Pulmonary artery endothelial cell (primary cell): ENCODE data around the gene SDR42E1. TPM values are rescaled to one million over a fixed set of nuclear protein-coding genes. Genes with fewer than 3 reads are reported as not detected.
"Not testable (repeated sequence)": the region's sequence is repeated elsewhere in the genome, so short reads cannot be mapped to it uniquely, and the experiment has no call there.

Source experiments
- DNase-seq: peaks from one replicate; pipeline ENCODE4 v3.0.0-alpha.2; 2011; ENCODE audit warnings: low read depth, low spot score
- total RNA-seq: library from RNA; depleted of rRNA; stranded (reverse); fragments of >200 nt; gene quantifications from 2 replicates; pipeline ENCODE4 v1.2.3, GENCODE V29; 2014

The SDR42E1 gene
- total RNA-seq, 1 donor from 2014 or later: 0.40 TPM

DNA sequence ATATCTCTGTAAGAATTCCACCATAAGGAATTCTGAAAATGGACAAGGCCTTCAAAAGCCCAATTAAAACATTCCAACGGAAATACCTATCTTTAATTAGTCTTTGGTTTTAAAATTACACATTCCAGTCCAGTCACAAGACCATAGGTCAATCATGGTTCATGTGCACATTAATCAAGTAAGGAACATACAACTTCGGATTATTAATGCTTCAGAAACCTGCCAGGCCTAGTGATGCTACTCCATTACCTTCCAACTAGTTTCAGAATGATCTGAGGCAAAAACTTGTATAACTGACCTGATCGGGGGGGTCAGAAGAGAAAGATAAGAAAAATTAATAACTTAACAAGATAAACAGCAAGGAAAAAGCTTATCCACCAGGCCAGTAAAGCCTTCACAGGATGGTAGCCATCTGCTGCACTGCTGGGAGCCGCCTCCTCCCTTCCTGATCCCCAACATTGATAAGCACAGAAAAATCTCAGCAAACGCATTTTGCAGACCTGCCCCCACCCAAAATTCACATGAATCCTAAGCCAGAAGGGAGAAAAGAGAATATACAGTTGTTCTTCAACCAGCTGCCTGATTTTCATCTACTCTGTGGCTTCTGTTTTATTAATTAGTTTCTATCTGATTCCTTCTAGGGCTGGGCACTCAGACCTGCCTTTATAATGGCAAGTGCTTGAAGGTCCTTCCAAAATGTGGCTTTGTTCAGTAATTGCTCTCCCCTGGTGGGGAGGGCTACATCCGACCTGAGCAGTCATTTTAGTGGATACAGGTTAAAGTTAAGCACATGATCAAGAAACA lies 6.0 kb downstream of the SDR42E1 start:
- DNase-seq: no peak

DNA sequence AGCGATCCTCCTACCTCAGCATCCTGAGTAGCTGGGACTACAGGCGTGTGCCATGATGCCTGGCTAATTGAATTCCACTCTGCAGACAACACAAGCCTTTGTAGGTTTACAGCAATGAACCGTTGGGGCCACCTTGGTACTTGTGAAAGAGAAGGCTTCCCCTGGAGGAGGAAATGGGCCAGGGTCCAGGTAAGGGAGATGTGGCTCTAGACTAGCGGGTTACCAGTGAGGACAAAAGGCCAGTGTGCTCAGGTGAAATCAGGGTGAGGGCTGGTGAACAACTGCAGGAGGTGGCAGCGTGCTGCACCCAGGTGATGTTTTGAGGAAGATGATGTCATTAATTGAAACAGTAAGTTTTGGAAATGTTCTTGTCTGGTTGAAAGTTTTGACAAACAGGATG lies 6.7 kb downstream of the SDR42E1 start:
- no peak for DNase-seq

DNA sequence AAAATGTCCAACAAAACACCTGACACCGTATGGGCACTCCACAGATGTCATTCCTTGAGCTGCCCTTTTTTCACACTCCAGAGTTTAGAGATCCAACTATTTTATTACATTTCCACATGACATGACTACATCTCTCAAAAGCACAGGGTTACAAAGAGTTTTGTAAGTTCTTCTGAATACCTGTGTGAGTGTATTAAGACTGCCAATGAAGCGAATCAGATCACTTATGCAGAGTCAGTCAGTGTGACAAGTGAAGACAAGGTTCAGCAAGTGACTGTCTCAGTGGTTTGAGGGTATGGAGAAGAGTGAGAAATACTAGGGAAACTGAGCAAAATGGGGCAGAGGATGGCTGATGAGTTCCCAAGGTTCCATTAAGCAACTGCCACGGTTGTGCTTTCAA lies 8.4 kb downstream of the SDR42E1 start:
- DNase-seq: no peak

DNA sequence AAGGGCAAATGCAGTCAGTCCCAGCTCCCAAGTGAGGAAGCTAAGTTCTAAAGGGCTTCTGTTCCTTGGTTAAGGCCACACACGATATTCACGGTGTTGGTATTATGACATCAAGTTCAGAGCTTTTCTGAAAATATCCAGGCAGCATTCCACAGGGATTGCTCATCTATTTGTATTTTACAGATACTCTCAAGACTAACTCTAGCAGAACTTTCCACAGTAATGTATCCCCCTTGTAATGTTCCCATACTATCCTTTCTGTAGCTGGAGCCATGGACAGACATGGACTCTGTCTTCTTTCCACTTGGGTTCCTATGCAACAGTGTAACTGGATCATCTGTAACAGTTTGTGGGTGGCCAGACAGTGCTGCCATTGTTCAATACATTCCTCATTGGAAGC lies 13.5 kb downstream of the SDR42E1 start:
- DNase-seq: peak; percentile 76

DNA sequence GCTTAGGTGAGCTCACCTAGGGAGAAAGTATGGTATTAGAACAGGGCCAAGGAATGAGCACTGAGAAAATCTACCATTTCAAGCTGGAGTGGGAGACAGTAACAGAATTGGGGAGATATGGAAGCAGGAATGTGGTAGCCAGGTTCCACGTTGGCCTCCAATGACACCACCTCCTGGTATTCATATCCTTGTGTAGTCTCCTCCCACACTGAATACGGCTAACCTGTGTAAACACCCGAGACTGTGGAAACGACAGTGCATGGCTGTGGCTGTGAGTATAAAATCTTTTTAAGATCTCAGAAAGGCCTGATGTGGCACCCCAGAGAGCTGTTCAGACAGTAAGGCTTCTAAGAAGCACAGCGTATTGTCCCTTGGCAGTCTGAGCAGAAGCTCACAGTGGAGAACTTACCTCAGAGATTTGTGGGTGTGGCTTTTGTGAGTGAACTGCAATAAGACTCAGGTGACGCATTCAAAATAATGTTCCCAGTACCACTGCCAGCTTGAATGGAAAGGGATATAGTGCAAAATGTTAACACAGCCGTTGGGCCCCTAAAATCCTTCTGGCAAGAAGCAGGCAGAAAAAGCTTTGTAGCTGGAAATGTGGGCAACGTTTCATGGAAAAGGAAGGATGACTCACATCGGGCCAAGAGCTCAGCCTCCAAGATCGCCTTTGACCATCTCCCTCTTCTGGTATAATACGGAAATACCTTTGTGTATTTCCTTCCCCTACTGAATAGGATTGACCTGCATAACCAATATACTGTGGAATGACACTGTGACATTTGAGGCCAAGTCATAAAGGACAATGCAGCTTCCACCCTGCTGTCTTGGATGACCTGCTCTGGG lies 14.4 kb downstream of the SDR42E1 start:
- DNase-seq: peak; percentile 78

DNA sequence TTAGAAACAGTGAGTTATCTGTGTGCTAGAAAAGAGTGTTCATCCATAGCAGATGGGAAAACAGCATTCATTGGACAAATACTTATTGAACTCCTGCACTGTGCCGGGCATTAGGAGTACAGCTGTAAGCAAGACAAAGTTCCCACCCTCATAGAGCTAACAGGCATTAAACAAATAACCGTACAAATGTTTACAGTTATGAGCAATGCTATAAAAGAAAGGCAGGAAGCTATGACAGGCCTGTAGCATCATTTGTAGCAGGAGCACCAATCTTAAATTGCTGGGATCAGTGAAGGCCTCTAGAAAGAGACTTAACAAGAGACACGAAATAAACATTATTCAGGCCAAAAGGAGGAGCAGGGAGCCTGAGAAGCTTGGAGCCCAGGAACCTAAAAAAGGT lies 15.6 kb downstream of the SDR42E1 start:
- peak; percentile 63 for DNase-seq

DNA sequence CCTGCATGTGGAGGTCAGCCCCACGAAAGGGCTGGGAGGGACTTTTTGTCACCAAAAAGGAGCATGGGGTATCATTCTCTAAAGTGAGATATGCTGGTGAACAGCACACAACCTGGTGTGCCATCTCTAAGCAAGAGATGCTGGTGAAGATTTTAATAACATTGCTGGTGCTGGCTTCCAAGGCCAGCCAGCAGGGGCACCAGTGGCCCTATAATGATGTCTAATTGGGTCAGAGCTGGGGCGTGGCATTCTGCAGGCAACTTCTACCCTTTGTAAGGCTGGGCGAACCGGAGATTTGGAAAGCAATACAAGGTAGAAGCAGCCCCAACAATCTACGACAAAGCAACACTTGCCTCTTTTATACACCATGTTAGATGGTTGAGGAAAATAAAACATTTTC lies 16.8 kb downstream of the SDR42E1 start:
- DNase-seq: no peak

DNA sequence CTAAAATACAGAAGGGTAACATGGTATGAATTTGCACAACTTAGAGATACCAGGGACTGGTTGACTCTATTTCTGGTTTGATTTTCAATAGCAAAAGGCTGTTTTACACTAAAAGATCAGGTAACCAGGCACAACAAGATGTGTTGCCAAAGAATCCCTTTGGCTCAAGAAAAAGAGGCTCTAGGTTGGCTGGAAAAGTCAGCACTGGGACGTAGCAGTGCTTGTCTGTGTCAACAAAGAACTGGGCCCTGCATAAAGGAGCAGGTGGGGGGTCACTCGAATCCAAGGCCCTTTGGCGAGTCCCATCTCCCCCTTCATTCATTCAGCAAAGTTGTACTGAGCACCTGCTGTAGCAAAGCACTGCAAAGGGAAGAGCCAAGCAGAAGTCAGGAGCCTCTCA lies 18.4 kb downstream of the SDR42E1 start:
- DNase-seq: no peak

DNA sequence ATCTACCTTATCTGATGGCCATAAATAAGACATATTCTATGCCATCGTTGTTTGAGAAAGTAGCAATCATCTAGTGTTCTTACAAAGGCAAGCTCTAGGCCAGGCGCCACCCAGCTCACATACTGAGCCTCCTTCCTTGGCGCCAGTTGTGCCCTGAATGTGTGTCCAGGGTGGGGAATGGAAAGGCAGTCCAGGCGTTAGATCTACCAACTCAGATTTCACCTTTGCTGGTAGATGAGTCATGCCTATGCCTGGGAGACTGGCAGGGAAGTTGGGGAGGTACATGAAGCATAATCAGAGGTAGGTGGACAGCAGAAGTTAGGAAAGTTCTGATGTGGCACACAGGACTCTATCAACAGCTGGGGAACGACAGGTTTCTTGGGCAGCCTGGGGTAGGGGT lies 23.6 kb downstream of the SDR42E1 start:
- DNase-seq: no peak

DNA sequence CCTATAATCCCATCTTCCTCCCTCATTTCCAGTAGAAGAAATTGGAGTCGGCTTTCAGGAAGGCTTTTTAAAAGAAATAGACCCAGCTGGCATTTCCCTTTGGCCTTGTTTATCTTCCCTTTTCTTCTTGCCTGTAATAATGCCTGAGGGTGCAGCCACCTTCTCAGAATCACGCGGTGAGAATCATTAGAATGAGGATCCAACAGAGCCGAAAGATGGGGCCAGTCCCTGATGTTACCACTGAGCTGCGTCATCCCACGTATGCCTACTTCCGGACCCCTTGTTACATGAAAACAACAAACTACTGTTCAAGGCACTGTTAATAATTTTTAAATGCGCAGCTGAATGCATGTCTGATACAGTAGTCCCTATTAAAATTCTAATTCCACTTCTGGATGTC lies 24.1 kb downstream of the SDR42E1 start:
- DNase-seq: no peak

DNA sequence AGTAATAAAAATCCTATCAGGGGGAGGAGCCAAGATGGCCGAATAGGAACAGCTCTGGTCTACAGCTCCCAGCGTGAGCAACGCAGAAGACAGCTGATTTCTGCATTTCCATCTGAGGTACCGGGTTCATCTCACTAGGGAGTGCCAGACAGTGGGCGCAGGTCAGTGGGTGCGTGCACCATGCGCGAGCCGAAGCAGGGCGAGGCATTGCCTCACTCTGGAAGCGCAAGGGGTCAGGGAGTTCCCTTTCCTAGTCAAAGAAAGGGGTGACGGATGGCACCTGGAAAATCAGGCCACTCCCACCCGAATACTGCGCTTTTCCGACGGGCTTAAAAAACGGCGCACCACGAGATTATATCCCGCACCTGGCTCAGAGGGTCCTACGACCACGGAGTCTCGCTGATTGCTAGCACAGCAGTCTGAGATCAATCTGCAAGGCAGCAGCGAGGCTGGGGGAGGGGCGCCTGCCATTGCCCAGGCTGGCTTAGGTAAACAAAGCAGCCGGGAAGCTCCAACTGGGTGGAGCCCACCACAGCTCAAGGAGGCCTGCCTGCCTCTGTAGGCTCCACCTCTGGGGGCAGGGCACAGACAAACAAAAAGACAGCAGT lies 33.8 kb downstream of the SDR42E1 start:
- DNase-seq: not testable (repeated sequence)

DNA sequence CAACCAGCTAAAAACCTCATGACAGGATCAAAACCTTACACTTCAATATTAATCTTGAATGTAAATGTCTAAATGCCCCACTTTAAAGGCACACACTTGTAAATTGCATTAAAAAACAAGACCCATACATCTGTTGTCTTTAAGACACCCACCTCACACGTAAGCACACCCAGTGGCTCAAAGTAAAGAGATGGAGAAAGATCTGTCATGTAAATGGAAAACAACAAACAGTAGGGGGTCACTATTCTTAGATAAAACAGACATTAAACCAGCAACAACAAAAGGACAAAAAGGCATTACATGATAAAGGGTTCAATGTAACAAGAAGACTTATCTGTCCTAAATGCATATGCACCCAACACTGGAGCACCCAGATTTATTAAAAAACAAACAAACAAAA lies 35.6 kb downstream of the SDR42E1 start:
- DNase-seq: no peak

DNA sequence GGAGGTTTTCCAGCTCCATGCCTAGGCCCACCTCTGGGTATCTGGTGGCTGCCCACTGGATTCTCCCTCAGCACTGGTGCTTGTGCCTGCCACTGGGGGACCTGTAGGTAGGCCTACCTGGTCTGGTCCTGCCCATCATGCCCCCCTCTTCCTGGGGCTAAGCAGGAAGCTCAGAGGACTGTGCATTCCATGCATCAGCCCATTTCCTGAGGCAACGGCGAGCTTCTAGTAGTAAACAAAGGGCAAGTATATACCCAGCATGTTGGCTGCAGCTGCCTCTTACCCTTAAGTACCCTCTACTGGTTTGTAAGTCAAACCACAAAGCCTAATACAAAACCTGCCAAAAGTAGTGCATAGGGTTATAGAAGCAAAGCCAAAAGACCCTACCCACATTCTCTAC lies 37.5 kb downstream of the SDR42E1 start:
- DNase-seq: no peak

DNA sequence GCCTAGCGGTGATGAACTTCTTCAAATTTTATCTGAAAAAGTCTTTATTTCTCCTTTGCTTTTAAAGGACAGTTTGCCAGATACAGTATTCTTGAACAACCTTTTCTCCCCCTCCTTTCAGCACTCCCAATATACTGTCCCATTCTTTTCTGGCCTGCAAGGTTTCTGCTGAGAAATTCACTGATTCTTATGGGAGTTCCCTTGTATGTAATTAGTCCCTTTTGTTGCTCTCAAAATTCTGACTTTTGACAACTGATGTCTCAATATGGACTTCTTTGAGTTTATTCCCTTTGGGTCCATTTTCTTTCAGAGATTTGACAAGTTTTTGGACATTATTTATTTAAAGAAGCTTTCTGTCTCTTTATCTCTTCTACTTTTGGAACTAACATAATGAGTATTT lies 39.4 kb downstream of the SDR42E1 start:
- no peak for DNase-seq

DNA sequence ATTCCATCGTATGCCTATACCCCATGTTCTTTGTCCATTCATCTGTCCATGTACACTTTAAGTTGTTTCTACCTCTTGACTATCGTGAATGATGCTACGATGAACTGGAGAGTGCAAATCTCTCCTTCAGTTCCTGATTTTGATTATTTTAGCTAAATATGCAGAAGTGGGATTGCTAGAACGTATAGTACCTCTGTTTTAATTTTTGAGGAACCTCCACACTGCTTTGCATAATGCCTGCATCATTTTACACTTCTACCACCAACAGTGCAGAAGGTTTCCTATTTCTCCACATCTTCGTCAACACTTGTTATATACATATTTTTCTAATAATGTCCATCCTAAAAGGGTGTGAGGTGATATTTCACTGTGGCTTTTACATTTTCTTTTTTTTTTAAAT lies 43.9 kb downstream of the SDR42E1 start:
- no peak for DNase-seq

DNA sequence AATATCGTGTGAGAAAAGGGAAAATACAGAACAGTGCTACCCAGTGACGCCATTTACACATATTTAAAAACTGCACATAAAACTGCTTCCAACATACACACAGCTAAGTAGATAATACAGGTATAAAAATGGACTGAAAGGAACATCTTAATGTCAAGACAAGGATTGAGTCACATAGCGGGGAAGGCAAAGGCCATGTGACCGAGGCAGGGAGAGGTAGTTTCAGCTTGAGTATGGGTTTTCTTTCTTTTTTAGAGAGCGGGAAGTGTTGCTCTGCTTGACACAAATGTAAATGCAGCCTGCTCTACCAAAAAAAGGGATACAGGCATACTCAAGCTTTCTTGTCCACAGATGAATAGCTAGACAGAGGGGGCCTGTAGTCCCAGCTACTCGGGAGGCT lies 46.5 kb downstream of the SDR42E1 start:
- DNase-seq: no peak

DNA sequence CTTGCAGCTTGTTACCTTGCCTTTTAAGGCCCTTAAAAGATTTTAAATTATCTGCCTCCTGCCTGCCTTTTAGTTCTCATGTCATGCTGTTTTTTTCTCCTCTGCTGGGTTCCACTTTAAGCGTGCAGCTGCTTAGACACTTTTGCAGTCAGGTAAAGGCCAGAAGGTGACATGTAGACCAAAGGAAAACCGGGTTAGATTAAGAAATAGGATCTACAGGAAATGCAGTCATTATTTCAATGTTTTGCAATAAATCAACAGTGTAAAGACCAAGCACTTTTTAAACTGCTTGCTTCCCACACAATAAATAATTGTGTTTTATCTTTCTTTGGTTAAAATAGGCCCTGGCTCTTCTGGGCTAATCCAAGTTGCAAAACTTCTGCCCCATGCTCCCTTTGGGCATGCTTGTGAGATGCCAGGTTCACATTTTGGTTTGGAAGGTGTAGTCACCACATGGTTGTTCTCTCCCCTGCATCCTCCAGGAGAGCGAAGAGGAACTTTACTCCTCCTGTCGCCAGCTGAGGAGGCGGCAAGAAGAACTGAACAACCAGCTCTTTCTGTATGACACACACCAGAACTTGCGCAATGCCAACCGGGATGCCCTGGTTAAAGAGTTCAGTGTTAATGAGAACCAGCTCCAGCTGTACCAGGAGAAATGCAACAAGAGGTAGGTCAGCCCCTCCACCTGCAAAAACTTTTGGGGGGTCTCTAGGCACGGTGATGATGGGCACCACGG lies 54.9 kb downstream of the SDR42E1 start:
- DNase-seq: no peak

DNA sequence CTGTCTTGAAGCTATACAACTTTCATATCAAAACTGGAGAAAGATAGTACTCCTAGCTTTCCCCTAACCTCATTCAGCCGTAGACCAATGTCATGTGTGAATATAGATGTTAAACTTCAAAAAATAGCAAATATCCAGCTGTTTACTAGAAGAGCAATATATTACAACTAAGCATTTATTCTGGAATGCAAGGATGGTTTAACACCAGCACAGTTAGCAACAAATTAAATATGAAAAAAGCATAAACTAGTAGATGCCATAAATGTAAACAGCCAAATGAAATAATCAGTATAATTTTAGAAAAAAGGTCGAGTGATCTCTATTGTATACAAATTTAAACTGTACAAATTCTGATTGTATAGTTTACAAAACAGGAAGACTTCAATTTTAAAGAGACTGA lies 59.7 kb downstream of the SDR42E1 start:
- DNase-seq: no peak

DNA sequence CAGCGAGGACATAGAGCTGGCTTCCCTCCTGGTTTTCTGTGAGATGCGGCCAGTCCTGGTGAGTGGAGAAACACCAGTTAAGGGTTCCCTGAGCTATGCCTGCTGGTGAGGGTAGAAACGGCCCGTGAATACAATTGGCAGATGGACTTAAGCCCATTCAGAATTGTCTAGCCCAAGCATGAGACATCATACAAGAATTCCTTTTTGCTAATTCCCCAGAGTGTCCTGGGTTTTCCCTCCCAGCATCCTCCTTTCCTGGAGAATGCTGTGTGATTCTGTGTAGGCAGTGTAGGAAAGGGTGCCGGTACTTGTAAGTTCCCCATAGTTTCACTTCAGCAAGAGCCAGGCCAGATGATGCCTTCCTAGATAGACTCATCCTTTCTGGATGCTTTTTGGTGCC lies 65.1 kb downstream of the SDR42E1 start:
- DNase-seq: no peak

DNA sequence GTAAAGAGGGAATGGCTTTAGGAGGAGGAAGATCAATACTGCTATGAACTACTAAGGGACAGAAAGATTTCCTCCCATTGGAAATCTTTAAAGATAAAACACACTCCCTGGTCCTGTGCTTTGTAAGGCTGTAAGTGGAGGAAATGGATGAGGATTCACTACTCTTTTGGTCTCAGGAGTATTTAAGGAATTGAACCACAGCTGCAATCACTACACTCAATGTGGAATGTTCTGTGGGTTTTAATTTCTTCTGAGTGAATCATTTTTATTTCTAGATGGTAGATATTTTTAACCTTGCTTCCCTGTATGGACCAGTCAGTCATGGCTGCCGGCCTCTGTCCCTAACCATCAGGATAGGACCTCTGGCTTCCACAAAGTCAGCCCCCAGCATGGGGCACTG lies 65.6 kb downstream of the SDR42E1 start:
- DNase-seq: no peak

DNA sequence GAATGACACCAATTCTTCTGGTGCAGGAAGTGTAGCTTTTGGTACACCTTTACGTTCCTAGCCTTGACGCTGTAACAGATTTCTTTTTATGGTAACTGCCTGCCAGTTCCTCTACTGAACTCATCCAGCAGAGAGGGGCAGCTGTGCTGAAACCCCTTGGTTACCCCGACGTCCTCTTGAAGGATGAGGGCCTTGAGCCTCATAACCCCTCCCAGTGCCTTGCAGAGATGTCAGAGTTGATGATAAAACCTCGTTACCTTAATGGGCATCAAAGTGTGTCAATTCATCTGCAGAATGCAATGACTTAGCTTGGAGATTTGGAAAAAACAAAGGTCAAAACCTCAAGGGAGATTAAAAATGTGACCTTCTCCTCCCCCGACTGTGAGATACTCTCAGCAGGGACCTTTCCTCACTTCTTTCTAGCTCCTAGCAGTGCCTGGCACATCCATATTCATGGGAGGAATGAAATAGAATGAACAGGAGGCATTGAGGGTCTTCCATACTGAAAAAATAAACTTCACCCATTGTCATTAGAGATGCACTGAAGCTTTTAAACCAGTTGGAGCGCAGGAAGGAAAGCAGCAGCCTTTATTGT lies 69.2 kb downstream of the SDR42E1 start:
- DNase-seq: no peak
